ENCODE measurements around the gene TRHDE. TPM values are rescaled to one million over a fixed set of nuclear protein-coding genes. Genes with fewer than 3 reads are reported as not detected.

TRHDE gene
- total RNA-seq, 1 donor from 2014 or later = 34.9 TPM

DNA sequence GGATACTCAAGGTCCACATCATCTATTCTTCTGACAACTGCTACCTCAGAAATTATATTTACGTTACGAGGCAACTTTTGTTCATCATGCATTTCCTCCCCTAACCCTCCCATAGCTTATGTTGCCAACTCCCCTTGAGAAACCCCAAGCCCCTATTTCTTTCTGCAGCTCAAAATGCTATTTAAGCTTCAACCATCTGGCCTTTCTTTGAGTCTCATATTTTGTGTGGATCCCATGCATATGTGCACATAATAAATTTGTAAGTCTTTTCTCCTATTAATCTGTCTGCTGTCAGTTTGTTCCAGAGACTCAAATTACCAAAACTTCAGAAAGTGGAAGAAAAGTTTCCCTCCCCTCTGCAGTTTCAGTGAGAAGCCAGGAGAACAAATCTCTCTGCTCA is 444.1 kb downstream of the TRHDE start:
- no peak for DNase-seq (ENCODE audit: extremely low spot score in 2 of 2)
- TF ChIP-seq, protein P1, sequence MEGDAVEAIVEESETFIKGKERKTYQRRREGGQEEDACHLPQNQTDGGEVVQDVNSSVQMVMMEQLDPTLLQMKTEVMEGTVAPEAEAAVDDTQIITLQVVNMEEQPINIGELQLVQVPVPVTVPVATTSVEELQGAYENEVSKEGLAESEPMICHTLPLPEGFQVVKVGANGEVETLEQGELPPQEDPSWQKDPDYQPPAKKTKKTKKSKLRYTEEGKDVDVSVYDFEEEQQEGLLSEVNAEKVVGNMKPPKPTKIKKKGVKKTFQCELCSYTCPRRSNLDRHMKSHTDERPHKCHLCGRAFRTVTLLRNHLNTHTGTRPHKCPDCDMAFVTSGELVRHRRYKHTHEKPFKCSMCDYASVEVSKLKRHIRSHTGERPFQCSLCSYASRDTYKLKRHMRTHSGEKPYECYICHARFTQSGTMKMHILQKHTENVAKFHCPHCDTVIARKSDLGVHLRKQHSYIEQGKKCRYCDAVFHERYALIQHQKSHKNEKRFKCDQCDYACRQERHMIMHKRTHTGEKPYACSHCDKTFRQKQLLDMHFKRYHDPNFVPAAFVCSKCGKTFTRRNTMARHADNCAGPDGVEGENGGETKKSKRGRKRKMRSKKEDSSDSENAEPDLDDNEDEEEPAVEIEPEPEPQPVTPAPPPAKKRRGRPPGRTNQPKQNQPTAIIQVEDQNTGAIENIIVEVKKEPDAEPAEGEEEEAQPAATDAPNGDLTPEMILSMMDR (IDR thresholded peaks at IDR 0.05) = no peak
- no peak for TF ChIP-seq POLR2AphosphoS5 (IDR thresholded peaks at IDR 0.05; ENCODE audit: insufficient read depth in 1 of 2, low read depth in 1 of 2)
- TF ChIP-seq POLR2A (IDR thresholded peaks at IDR 0.05) = no peak
- H3K4me1 ChIP-seq = no peaks in the 10 kb centered on the region
- intact Hi-C loops (cut with DNase I) = no loop called here
- H3K4me3 ChIP-seq = no peak overlapping the region
- H3K27ac ChIP-seq = no peak overlapping the region
- no peaks in the 10 kb centered on the region for H3K27me3 ChIP-seq
- H3K9me3 ChIP-seq = no peaks in the 10 kb centered on the region
- no peaks in the 10 kb centered on the region for H3K36me3 ChIP-seq

DNA sequence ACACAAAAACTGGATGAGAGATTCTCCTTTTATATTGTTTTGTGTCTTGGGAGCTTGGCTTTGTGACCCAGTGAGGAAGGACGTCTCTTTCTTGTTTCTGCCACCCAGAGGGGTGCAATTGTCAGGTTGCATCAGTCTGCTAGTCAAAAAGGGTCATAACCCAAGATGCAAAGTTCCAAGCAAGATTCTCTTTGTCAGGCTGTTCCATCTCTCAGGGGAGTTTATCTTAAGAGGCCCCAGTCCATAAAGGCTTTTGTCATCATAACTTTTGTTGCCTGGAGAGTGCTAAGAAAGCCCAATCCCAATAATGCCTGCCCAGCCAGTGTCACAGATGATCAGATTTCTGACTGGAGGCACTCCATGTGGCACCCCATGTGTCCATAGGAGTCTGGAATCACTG is 444.9 kb downstream of the TRHDE start:
- DNase-seq (ENCODE audit: extremely low spot score in 2 of 2) = no peak
- H3K9me3 ChIP-seq = no peaks in the 10 kb centered on the region
- no peak overlapping the region for H3K27ac ChIP-seq
- H3K4me1 ChIP-seq = no peaks in the 10 kb centered on the region
- H3K4me3 ChIP-seq = no peak overlapping the region
- H3K36me3 ChIP-seq = no peaks in the 10 kb centered on the region
- H3K27me3 ChIP-seq = no peaks in the 10 kb centered on the region
- intact Hi-C loops (cut with DNase I) = no loop called here
- no peak for TF ChIP-seq POLR2AphosphoS5 (IDR thresholded peaks at IDR 0.05; ENCODE audit: insufficient read depth in 1 of 2, low read depth in 1 of 2)
- TF ChIP-seq, protein P1 (IDR thresholded peaks at IDR 0.05) = no peak
- TF ChIP-seq POLR2A (IDR thresholded peaks at IDR 0.05) = no peak

Data from vagina (tissue), 2 donors.